ENCODE data around the gene MYO3B. TPM values are rescaled to one million over a fixed set of nuclear protein-coding genes. Genes with fewer than 3 reads are reported as not detected.
A peak's percentile ranks its signal among the peaks of the same experiment; 100 is the strongest.

MYO3B gene
- polyA plus RNA-seq, 1 donor (not counting 4 experiments of a cell fraction or from before 2014, with no cell fraction given) = 4.4 TPM

GRCh38 chr2:170492010-170492409 is 314.1 kb downstream of the MYO3B start:
- H3K27me3 ChIP-seq (ENCODE audit: control insufficient read depth, extremely low read depth, insufficient read depth, low read length) = no peaks in the 10 kb centered on the region
- H3K4me2 ChIP-seq (ENCODE audit: control insufficient read depth, extremely low read depth, insufficient read depth, low read depth, low read length) = no peak overlapping the region
- no peaks in the 10 kb centered on the region for H3K9me1 ChIP-seq (ENCODE audit: control insufficient read depth, extremely low read depth, insufficient read depth, low read length)
- no peak overlapping the region for H2AFZ ChIP-seq (ENCODE audit: control insufficient read depth, low read length)
- TF ChIP-seq CTCF (optimal IDR thresholded peaks at IDR 0.05 in 1 of 3, IDR thresholded peaks at IDR 0.05 in 1 of 3, conservative IDR thresholded peaks at IDR 0.05 in 1 of 3; ENCODE audit: extremely low read depth in 1 of 3, insufficient read depth in 2 of 3, low read length in 3 of 3) (no peak), EZH2 (IDR thresholded peaks at IDR 0.05; ENCODE audit: low read length) (no peak)
- FAIRE-seq = no peak
- no peaks in the 10 kb centered on the region for H3K79me2 ChIP-seq (ENCODE audit: control insufficient read depth, insufficient read depth, low read length)
- H3K4me1 ChIP-seq (ENCODE audit: control insufficient read depth, extremely low read depth, insufficient read depth, low read length) = no peaks in the 10 kb centered on the region
- H3K9me3 ChIP-seq (ENCODE audit: control insufficient read depth, low read depth, low read length) = no peaks in the 10 kb centered on the region
- no peak overlapping the region for H3K4me3 ChIP-seq (ENCODE audit: control insufficient read depth in 2 of 3, extremely low read depth in 1 of 3, insufficient read depth in 2 of 3, low read depth in 1 of 3, low read length in 3 of 3)
- no peaks in the 10 kb centered on the region for H4K20me1 ChIP-seq (ENCODE audit: control insufficient read depth, extremely low read depth, insufficient read depth, low read length)
- no peak overlapping the region for H3K9ac ChIP-seq (ENCODE audit: control insufficient read depth, extremely low read depth, insufficient read depth, low read length)
- DNase-seq (ENCODE audit: low read depth, low spot score) = no peak
- no peaks in the 10 kb centered on the region for H3K36me3 ChIP-seq (ENCODE audit: control insufficient read depth in 2 of 2, extremely low read depth in 1 of 2, insufficient read depth in 2 of 2, low read length in 2 of 2)
- H3K27ac ChIP-seq (ENCODE audit: control insufficient read depth, insufficient read depth, low read length) = no peak overlapping the region
- dilution Hi-C loops (cut with MboI; ENCODE audit: extremely low pct_ligation_motif_present, low sequenced_read_pairs) = no loop called here

- Histone ChIP-seq H3K9ac (ENCODE audit: control insufficient read depth, extremely low read depth, insufficient read depth, low read length) (no peak overlapping the region), H2AFZ (ENCODE audit: control insufficient read depth, low read length) (no peak overlapping the region)
- dilution Hi-C loops (cut with MboI; ENCODE audit: extremely low pct_ligation_motif_present, low sequenced_read_pairs) = no loop called here
These were observed 315.6 kb downstream of the MYO3B start for GRCh38 chr2:170493426-170494097.

More at GRCh38 chr2:170493426-170494097, 315.6 kb downstream of the MYO3B start:
- Histone ChIP-seq H3K9me3 (ENCODE audit: control insufficient read depth, low read depth, low read length) (no peaks in the 10 kb centered on the region), H3K36me3 (ENCODE audit: control insufficient read depth in 2 of 2, extremely low read depth in 1 of 2, insufficient read depth in 2 of 2, low read length in 2 of 2) (no peaks in the 10 kb centered on the region), H3K79me2 (ENCODE audit: control insufficient read depth, insufficient read depth, low read length) (no peaks in the 10 kb centered on the region), H3K27me3 (ENCODE audit: control insufficient read depth, extremely low read depth, insufficient read depth, low read length) (no peaks in the 10 kb centered on the region), H4K20me1 (ENCODE audit: control insufficient read depth, extremely low read depth, insufficient read depth, low read length) (no peaks in the 10 kb centered on the region), H3K9me1 (ENCODE audit: control insufficient read depth, extremely low read depth, insufficient read depth, low read length) (no peaks in the 10 kb centered on the region), H3K4me2 (ENCODE audit: control insufficient read depth, extremely low read depth, insufficient read depth, low read depth, low read length) (no peak overlapping the region), H3K27ac (ENCODE audit: control insufficient read depth, insufficient read depth, low read length) (no peak overlapping the region), H3K4me1 (ENCODE audit: control insufficient read depth, extremely low read depth, insufficient read depth, low read length) (no peaks in the 10 kb centered on the region), H3K4me3 (ENCODE audit: control insufficient read depth in 2 of 3, extremely low read depth in 1 of 3, insufficient read depth in 2 of 3, low read depth in 1 of 3, low read length in 3 of 3) (no peak overlapping the region)
- FAIRE-seq = peak; percentile 13
- DNase-seq (ENCODE audit: low read depth, low spot score) = no peak
- TF ChIP-seq CTCF (optimal IDR thresholded peaks at IDR 0.05 in 1 of 3, IDR thresholded peaks at IDR 0.05 in 1 of 3, conservative IDR thresholded peaks at IDR 0.05 in 1 of 3; ENCODE audit: extremely low read depth in 1 of 3, insufficient read depth in 2 of 3, low read length in 3 of 3) (no peak), EZH2 (IDR thresholded peaks at IDR 0.05; ENCODE audit: low read length) (no peak)
